Testis (tissue), 2 donors: ENCODE measurements around the gene RIMS1.

ENCODE experiments used
- CTCF ChIP-seq, 3 experiments: fragments of 450-650 bp in 2 of 3; fragments of 200-600 bp in 1 of 3; sonication (generic) in 1 of 3; IDR thresholded peaks; one replicate each; pipeline ENCODE4 v1.5.1; 2016 to 2019; ENCODE audit warnings: antibody characterized with exemption in 3 of 3, mild to moderate bottlenecking in 2 of 3, moderate library complexity in 1 of 3
- POLR2A ChIP-seq: fragments of 450-650 bp; IDR thresholded peaks from one replicate; pipeline ENCODE4 v1.6.1; 2017; ENCODE audit warnings: antibody characterized with exemption, mild to moderate bottlenecking, moderate library complexity

- TF ChIP-seq CTCF (IDR thresholded peaks at IDR 0.05) (no peak), POLR2A (no peak)
Observed at GRCh38 chr6:72381076-72381475, 494.7 kb downstream of the RIMS1 start.
